Muscle of leg (tissue), 11 donors: Measurements from ENCODE around the gene USP47. TPM values are rescaled to one million over a fixed set of nuclear protein-coding genes. Genes with fewer than 3 reads are reported as not detected.

ENCODE experiments used
- DNase-seq: peaks from one replicate; pipeline ENCODE4 v3.0.0; 2013
- H3K27ac ChIP-seq: one replicate; pipeline ENCODE4 v1.5.1; 2013; ENCODE audit warnings: mild to moderate bottlenecking, low read length, control low read depth
- H3K27me3 ChIP-seq: one replicate; pipeline ENCODE4 v1.6.1; 2013; ENCODE audit warnings: low read length; ENCODE audit not compliant: control insufficient read depth, insufficient read depth
- H3K36me3 ChIP-seq: one replicate; pipeline ENCODE4 v1.6.1; 2013; ENCODE audit warnings: low read length; ENCODE audit not compliant: control insufficient read depth, insufficient read depth
- H3K4me1 ChIP-seq: one replicate; pipeline ENCODE4 v1.6.1; 2013; ENCODE audit warnings: low read length; ENCODE audit not compliant: control insufficient read depth, insufficient read depth
- H3K4me3 ChIP-seq: one replicate; pipeline ENCODE4 v1.5.1; 2013; ENCODE audit warnings: low read length, control low read depth
- H3K9me3 ChIP-seq: replicated peaks from 2 replicates; pipeline ENCODE4 v1.6.1; 2013; ENCODE audit warnings: low read depth, low read length; ENCODE audit not compliant: control insufficient read depth
- WGBS: methylation state at CpG from one replicate; pipeline ENCODE4 v1.1.5; 2013; ENCODE audit warnings: missing lambda C conversion rate; ENCODE audit not compliant: insufficient coverage; 5-methylcytosine and 5-hydroxymethylcytosine counted together
- polyA plus RNA-seq, 8 donors: library from polyadenylated mRNA; unstranded; fragments of 120-200 nt; gene quantifications; one replicate each; pipeline versions ENCODE4 v1.2.1 to v1.2.3, GENCODE V29; 2013; ENCODE audit warnings: inconsistent platforms in 1 of 8, low replicate concordance in 1 of 8; ENCODE audit not compliant: insufficient read length in 8 of 8, insufficient read depth in 1 of 8
- total RNA-seq: library from RNA; stranded (reverse); fragments of 120-200 nt; gene quantifications from one replicate; pipeline ENCODE4 v1.2.4, GENCODE V29; 2013

Gene USP47
- total and polyA plus RNA-seq, 9 donors: 50.1 to 74.4 (median 67.7) TPM

- 83% methylated on average over 2 of the region's 6 CpGs for WGBS
- Histone ChIP-seq H3K27ac (no peak overlapping the region), H3K4me1 (peaks cover 16% of the 10 kb centered on the region), H3K36me3 (peaks cover 4% of the 10 kb centered on the region), H3K4me3 (no peak overlapping the region), H3K27me3 (no peaks in the 10 kb centered on the region), H3K9me3 (no peaks in the 10 kb centered on the region)
- no peak for DNase-seq
Measured at GRCh38 chr11:11992257-11993212, 150.8 kb downstream of the USP47 start.

GRCh38 chr11:11993839-11994238 is 152.1 kb downstream of the USP47 start:
- no peak overlapping the region for H3K27ac ChIP-seq
- H3K27me3 ChIP-seq: no peaks in the 10 kb centered on the region
- H3K9me3 ChIP-seq: no peaks in the 10 kb centered on the region
- no peak for DNase-seq
- H3K4me3 ChIP-seq: no peak overlapping the region
- 68% methylated on average over 5 of the region's 8 CpGs for WGBS
- peaks cover 12% of the 10 kb centered on the region for H3K36me3 ChIP-seq
- H3K4me1 ChIP-seq: peaks cover 13% of the 10 kb centered on the region

- WGBS: 69% methylated on average over 2 of the region's 6 CpGs
- H3K36me3 ChIP-seq: peaks cover 12% of the 10 kb centered on the region
Measured at GRCh38 chr11:11995601-11996000, 153.8 kb downstream of the USP47 start.

GRCh38 chr11:11996321-11997048 is 154.7 kb downstream of the USP47 start:
- Histone ChIP-seq H3K9me3 (no peaks in the 10 kb centered on the region), H3K27ac (no peak overlapping the region), H3K4me1 (peaks cover 13% of the 10 kb centered on the region), H3K27me3 (no peaks in the 10 kb centered on the region), H3K4me3 (no peak overlapping the region), H3K36me3 (peaks cover 17% of the 10 kb centered on the region)
- WGBS: 75% methylated on average over 4 of the region's 11 CpGs
- DNase-seq: no peak

More at GRCh38 chr11:11995601-11996000, 153.8 kb downstream of the USP47 start:
- Histone ChIP-seq H3K27me3 (no peaks in the 10 kb centered on the region), H3K9me3 (no peaks in the 10 kb centered on the region), H3K27ac (no peak overlapping the region), H3K4me1 (peaks cover 13% of the 10 kb centered on the region), H3K4me3 (no peak overlapping the region)
- peak; percentile 48 for DNase-seq

- H3K4me3 ChIP-seq: no peak overlapping the region
- H3K27ac ChIP-seq: no peak overlapping the region
- WGBS: no CpG with 5 or more reads among the region's 3 CpGs
- no peak for DNase-seq
- no peaks in the 10 kb centered on the region for H3K27me3 ChIP-seq
- peaks cover 18% of the 10 kb centered on the region for H3K36me3 ChIP-seq
- peaks cover 13% of the 10 kb centered on the region for H3K4me1 ChIP-seq
- no peaks in the 10 kb centered on the region for H3K9me3 ChIP-seq
Measured at GRCh38 chr11:11997049-11997322, 155.2 kb downstream of the USP47 start.

GRCh38 chr11:11998091-11998781 is 156.5 kb downstream of the USP47 start:
- Histone ChIP-seq H3K36me3 (peaks cover 18% of the 10 kb centered on the region), H3K27ac (no peak overlapping the region), H3K9me3 (no peaks in the 10 kb centered on the region), H3K4me1 (peaks cover 18% of the 10 kb centered on the region), H3K27me3 (no peaks in the 10 kb centered on the region), H3K4me3 (no peak overlapping the region)
- DNase-seq: no peak
- 100% methylated on average over 1 of the region's 8 CpGs for WGBS

- Histone ChIP-seq H3K4me3 (no peak overlapping the region), H3K27ac (no peak overlapping the region), H3K36me3 (peaks cover 16% of the 10 kb centered on the region), H3K9me3 (no peaks in the 10 kb centered on the region), H3K27me3 (no peaks in the 10 kb centered on the region), H3K4me1 (peaks cover 28% of the 10 kb centered on the region)
- WGBS: 77% methylated on average over 6 of the region's 7 CpGs
- no peak for DNase-seq
Measured at GRCh38 chr11:12001186-12001585, 159.4 kb downstream of the USP47 start.

- Histone ChIP-seq H3K27ac (no peak overlapping the region), H3K4me1 (peaks cover 30% of the 10 kb centered on the region), H3K27me3 (peaks cover 11% of the 10 kb centered on the region), H3K36me3 (peaks cover 12% of the 10 kb centered on the region), H3K4me3 (no peak overlapping the region), H3K9me3 (no peaks in the 10 kb centered on the region)
- WGBS: 70% methylated on average over 2 of the region's 2 CpGs
- DNase-seq: no peak
Measured at GRCh38 chr11:12003336-12003735, 161.6 kb downstream of the USP47 start.

- Histone ChIP-seq H3K4me1 (peaks cover 30% of the 10 kb centered on the region), H3K27ac (peak overlapping the region; percentile 17), H3K9me3 (no peaks in the 10 kb centered on the region), H3K36me3 (peaks cover 11% of the 10 kb centered on the region), H3K4me3 (no peak overlapping the region), H3K27me3 (peaks cover 14% of the 10 kb centered on the region)
- WGBS: no CpG with 5 or more reads among the region's 4 CpGs
- no peak for DNase-seq
Measured at GRCh38 chr11:12003815-12004214, 162.0 kb downstream of the USP47 start.

- Histone ChIP-seq H3K27me3 (peaks cover 23% of the 10 kb centered on the region), H3K36me3 (peaks cover 11% of the 10 kb centered on the region), H3K4me3 (no peak overlapping the region), H3K4me1 (peaks cover 35% of the 10 kb centered on the region), H3K27ac (no peak overlapping the region), H3K9me3 (no peaks in the 10 kb centered on the region)
- DNase-seq: no peak
- WGBS: no CpG with 5 or more reads among the region's 4 CpGs
Measured at GRCh38 chr11:12005061-12005460, 163.3 kb downstream of the USP47 start.
